Stimulated activated CD4-positive, alpha-beta T cell treated with anti-CD3 and anti-CD28 coated beads, Interleukin-1b, Interleukin-23, amount 100 ng/mL, for 48 hours (primary cell): ENCODE measurements around the gene DMRT1.
"Not testable (repeated sequence)": the region's sequence is repeated elsewhere in the genome, so short reads cannot be mapped to it uniquely, and the experiment has no call there.

Experiments used
- DNase-seq: peaks from one replicate; pipeline ENCODE4 v3.0.0-alpha.2; 2020

The DMRT1 gene

GRCh38 chr9:972501-973294 is 131.2 kb downstream of the DMRT1 start:
- DNase-seq = no peak

GRCh38 chr9:973295-973834 is 131.9 kb downstream of the DMRT1 start:
- no peak for DNase-seq

GRCh38 chr9:974031-974995 is 132.8 kb downstream of the DMRT1 start:
- DNase-seq = no peak

GRCh38 chr9:974996-975739 is 133.7 kb downstream of the DMRT1 start:
- no peak for DNase-seq

- no peak for DNase-seq
Measured at GRCh38 chr9:975740-976257, 134.3 kb downstream of the DMRT1 start.

- DNase-seq = no peak
Measured at GRCh38 chr9:976258-976942, 134.9 kb downstream of the DMRT1 start, which contains the start of gene DMRT3. Gene DMRT3, plus strand, starts transcription at chr9:976655. Its CDS starts 347 bp downstream, at chr9:977002.

GRCh38 chr9:976943-977837 is 135.7 kb downstream of the DMRT1 start:
- no peak for DNase-seq

GRCh38 chr9:977838-978830 is 136.6 kb downstream of the DMRT1 start:
- DNase-seq = no peak

- no peak for DNase-seq
Measured at GRCh38 chr9:979983-980382, 138.5 kb downstream of the DMRT1 start.

GRCh38 chr9:980640-981039 is 139.1 kb downstream of the DMRT1 start:
- no peak for DNase-seq

- DNase-seq = no peak
Measured at GRCh38 chr9:981491-981898, 140.0 kb downstream of the DMRT1 start.

- no peak for DNase-seq
Measured at GRCh38 chr9:982394-983230, 141.1 kb downstream of the DMRT1 start.

GRCh38 chr9:994005-994404 is 152.5 kb downstream of the DMRT1 start:
- no peak for DNase-seq

GRCh38 chr9:995192-995591 is 153.7 kb downstream of the DMRT1 start:
- DNase-seq = no peak

GRCh38 chr9:995781-996180 is 154.3 kb downstream of the DMRT1 start:
- DNase-seq = no peak

- not testable (repeated sequence) for DNase-seq
Measured at GRCh38 chr9:998299-999110, 157.0 kb downstream of the DMRT1 start.

- no peak for DNase-seq
Measured at GRCh38 chr9:1001838-1002237, 160.3 kb downstream of the DMRT1 start.

GRCh38 chr9:1002678-1003077 is 161.2 kb downstream of the DMRT1 start:
- DNase-seq = no peak
